GM10248 (cell line): Measurements from ENCODE around the gene RTN4RL2.

Experiments used
- CTCF ChIA-PET: fragments of 300-600 bp; sonication (Branson Sonifier 250); formaldehyde crosslinking; extraction: SDS; loops from one replicate; lab custom pipeline; 2021; ENCODE audit warnings: antibody characterized with exemption; lab: Yijun Ruan, JAX
- POLR2A ChIA-PET: fragments of 350-650 bp; sonication (Branson Sonifier 250); formaldehyde crosslinking; extraction: SDS; loops from one replicate; lab custom pipeline; 2020; ENCODE audit warnings: antibody characterized with exemption; lab: Yijun Ruan, JAX
- DNase-seq: peaks from one replicate; pipeline ENCODE4 v3.0.0; 2012; ENCODE audit errors: extremely low spot score
- TF ChIP-seq, protein P1 (sequence below): IDR thresholded peaks from 2 replicates; pipeline ENCODE4 v1.5.1; 2012; ENCODE audit warnings: mild to moderate bottlenecking, low read depth; ENCODE audit errors: extremely low read depth, missing control alignments, control extremely low read depth

Gene RTN4RL2

DNA sequence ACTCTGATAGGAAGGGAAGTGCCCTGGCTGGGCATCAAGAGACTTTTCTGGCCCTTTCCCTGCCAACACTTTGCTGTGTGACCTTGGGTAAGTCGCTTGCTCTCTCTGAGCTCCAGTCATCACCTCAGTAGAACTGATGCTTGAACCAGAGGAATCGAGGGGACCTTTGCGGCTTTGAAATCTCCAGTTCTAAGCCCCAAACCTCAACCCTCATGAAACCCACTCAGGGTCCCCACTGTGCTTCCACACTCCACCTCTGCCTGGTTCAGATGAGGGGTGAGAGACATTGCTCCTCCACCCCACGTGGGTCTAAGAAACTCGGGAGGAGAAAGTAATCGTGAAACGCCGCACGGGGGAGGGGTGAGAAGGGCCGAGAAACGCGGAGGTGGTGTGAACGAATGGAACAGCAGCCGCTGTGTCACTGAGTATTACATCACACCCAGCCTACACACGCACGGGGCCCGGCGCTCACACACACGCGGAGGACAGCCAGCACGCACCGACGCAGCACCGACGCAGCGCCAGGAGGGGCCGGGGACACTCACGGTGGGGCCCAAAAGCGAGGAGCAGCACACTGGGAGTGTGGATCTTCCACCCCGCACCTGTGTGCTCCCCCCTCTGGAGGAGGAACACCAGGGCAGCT, 4.3 kb downstream of the RTN4RL2 start:
- ChIA-PET POLR2A (no interaction called here), CTCF (interaction anchor here (1.0 to 10.4 kb wide), 5 partner anchors 8 to 118 kb away, joined by 4 to 200 read pairs (median 5); partner anchors contain the start of gene TIMM10)
- TF ChIP-seq, protein P1, sequence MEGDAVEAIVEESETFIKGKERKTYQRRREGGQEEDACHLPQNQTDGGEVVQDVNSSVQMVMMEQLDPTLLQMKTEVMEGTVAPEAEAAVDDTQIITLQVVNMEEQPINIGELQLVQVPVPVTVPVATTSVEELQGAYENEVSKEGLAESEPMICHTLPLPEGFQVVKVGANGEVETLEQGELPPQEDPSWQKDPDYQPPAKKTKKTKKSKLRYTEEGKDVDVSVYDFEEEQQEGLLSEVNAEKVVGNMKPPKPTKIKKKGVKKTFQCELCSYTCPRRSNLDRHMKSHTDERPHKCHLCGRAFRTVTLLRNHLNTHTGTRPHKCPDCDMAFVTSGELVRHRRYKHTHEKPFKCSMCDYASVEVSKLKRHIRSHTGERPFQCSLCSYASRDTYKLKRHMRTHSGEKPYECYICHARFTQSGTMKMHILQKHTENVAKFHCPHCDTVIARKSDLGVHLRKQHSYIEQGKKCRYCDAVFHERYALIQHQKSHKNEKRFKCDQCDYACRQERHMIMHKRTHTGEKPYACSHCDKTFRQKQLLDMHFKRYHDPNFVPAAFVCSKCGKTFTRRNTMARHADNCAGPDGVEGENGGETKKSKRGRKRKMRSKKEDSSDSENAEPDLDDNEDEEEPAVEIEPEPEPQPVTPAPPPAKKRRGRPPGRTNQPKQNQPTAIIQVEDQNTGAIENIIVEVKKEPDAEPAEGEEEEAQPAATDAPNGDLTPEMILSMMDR = no peak
- no peak for DNase-seq

- no peak for DNase-seq
- ChIA-PET CTCF (interaction anchor here (1.0 to 2.3 kb wide), 4 partner anchors 8 to 60 kb away, joined by 3 to 9 read pairs (median 4); no protein-coding TSS in a partner anchor), POLR2A (no interaction called here)
- TF ChIP-seq, protein P1 = no peak
Observed at GRCh38 chr11:57466680-57467079, 6.4 kb downstream of the RTN4RL2 start.

DNA sequence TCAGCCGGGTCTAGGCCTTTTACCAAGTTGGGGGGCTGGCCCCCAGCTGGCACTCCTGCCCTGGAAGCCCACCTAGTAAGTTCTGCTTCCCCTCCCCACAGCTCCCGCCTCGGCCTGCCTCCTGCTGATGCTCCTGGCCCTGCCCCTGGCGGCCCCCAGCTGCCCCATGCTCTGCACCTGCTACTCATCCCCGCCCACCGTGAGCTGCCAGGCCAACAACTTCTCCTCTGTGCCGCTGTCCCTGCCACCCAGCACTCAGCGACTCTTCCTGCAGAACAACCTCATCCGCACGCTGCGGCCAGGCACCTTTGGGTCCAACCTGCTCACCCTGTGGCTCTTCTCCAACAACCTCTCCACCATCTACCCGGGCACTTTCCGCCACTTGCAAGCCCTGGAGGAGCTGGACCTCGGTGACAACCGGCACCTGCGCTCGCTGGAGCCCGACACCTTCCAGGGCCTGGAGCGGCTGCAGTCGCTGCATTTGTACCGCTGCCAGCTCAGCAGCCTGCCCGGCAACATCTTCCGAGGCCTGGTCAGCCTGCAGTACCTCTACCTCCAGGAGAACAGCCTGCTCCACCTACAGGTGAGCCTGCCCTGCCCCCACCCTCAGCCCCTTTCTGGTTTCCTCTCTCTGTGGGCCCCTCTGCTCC, 7.3 kb downstream of the RTN4RL2 start:
- no peak for DNase-seq
- POLR2A ChIA-PET = no interaction called here
- CTCF ChIA-PET = interaction anchor here (0.9 to 2.3 kb wide), 3 partner anchors 10 to 15 kb away, joined by 3 to 9 read pairs (median 4); no protein-coding TSS in a partner anchor
- TF ChIP-seq, protein P1 = no peak

DNA sequence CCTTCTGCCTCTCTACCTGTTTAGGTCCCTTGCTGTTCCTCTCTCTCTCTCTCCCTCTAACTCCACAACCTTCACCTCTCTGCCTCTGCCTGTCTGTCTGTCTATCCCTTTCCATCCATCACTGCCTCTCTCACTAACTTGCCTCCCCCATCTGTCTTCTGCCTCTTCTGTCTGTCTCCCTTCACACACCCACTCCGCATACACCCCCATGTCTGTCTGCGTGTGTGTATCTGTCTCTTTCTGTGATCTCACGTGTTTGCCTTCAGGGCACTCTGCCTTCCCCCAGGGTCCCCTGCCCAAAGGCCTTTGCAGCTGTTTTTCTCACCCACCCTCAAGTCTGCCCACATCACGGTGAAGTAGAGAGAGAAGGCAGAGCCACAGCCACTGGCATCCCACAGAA, 7.9 kb downstream of the RTN4RL2 start:
- POLR2A ChIA-PET = no interaction called here
- TF ChIP-seq, protein P1 = no peak
- no peak for DNase-seq
- CTCF ChIA-PET = interaction anchor here (0.9 to 2.3 kb wide), 2 partner anchors 11 to 14 kb away, joined by 3 to 9 read pairs; no protein-coding TSS in a partner anchor

- ChIA-PET CTCF (interaction anchor here (2.3 kb wide), 1 partner anchor 12 kb away, joined by 9 read pairs; no protein-coding TSS in a partner anchor), POLR2A (no interaction called here)
- no peak for DNase-seq
- TF ChIP-seq, protein P1 = no peak
Observed at GRCh38 chr11:57469268-57469667, 8.9 kb downstream of the RTN4RL2 start.

- ChIA-PET CTCF (interaction anchor here (1.5 to 4.7 kb wide), 7 partner anchors 11 to 222 kb away, joined by 3 to 89 read pairs (median 16); partner anchors contain the start of gene RTN4RL2), POLR2A (interaction anchor here (0.7 kb wide), 1 partner anchor 143 kb away, joined by 3 read pairs; no protein-coding TSS in a partner anchor)
- no peak for DNase-seq
- TF ChIP-seq, protein P1 = no peak
Observed at GRCh38 chr11:57471496-57471895, 11.2 kb downstream of the RTN4RL2 start.
